KMS-11 (cell line): ENCODE measurements around the gene RPL14.

Experiments used
- H2AFZ ChIP-seq: fragments of 200-600 bp; sonication (generic); 2 replicates; pipeline ENCODE4 v1.6.1; 2016; ENCODE audit warnings: antibody characterized with exemption, mixed run types, low read depth
- H3K27ac ChIP-seq: fragments of 200-600 bp; sonication (generic); 2 replicates; pipeline ENCODE4 v1.6.1; 2016; ENCODE audit warnings: mild to moderate bottlenecking, mixed run types
- H3K27me3 ChIP-seq: fragments of 200-600 bp; sonication (generic); 2 replicates; pipeline ENCODE4 v1.6.1; 2017; ENCODE audit warnings: mild to moderate bottlenecking, low read depth, mixed run types, moderate library complexity; ENCODE audit not compliant: insufficient read depth
- H3K36me3 ChIP-seq: fragments of 200-600 bp; sonication (generic); 2 replicates; pipeline ENCODE4 v1.6.1; 2017; ENCODE audit warnings: mild to moderate bottlenecking, mixed run types; ENCODE audit not compliant: insufficient read depth
- H3K4me1 ChIP-seq: fragments of 200-600 bp; sonication (generic); 2 replicates; pipeline ENCODE4 v1.6.1; 2016; ENCODE audit warnings: mild to moderate bottlenecking, low read depth, mixed run types; ENCODE audit not compliant: poor library complexity, severe bottlenecking
- H3K4me2 ChIP-seq: fragments of 200-600 bp; sonication (generic); 2 replicates; pipeline ENCODE4 v1.7.0; 2016; ENCODE audit warnings: mild to moderate bottlenecking, mixed run types
- H3K4me3 ChIP-seq: fragments of 200-600 bp; sonication (generic); IDR thresholded peaks from 2 replicates; pipeline ENCODE4 v1.6.1; 2017; ENCODE audit warnings: low read depth, low read length, mixed read lengths; ENCODE audit not compliant: insufficient read depth
- H3K79me2 ChIP-seq: fragments of 200-600 bp; sonication (generic); 2 replicates; pipeline ENCODE4 v1.6.1; 2016; ENCODE audit warnings: low read depth, mixed run types; ENCODE audit not compliant: insufficient read depth
- H3K9ac ChIP-seq: fragments of 200-600 bp; sonication (generic); 2 replicates; pipeline ENCODE4 v1.6.1; 2016; ENCODE audit warnings: mild to moderate bottlenecking, mixed run types
- H4K20me1 ChIP-seq: fragments of 200-600 bp; sonication (generic); 2 replicates; pipeline ENCODE4 v1.6.1; 2016; ENCODE audit warnings: mild to moderate bottlenecking, mixed run types; ENCODE audit not compliant: insufficient read depth
- TF ChIP-seq, protein P1 (sequence below): fragments of 200-600 bp; sonication (generic); conservative IDR thresholded peaks from 2 replicates; pipeline ENCODE4 v1.6.1; 2017; ENCODE audit warnings: low read depth, mild to moderate bottlenecking, antibody characterized with exemption, low read length, moderate library complexity, mixed read lengths

Gene RPL14

DNA sequence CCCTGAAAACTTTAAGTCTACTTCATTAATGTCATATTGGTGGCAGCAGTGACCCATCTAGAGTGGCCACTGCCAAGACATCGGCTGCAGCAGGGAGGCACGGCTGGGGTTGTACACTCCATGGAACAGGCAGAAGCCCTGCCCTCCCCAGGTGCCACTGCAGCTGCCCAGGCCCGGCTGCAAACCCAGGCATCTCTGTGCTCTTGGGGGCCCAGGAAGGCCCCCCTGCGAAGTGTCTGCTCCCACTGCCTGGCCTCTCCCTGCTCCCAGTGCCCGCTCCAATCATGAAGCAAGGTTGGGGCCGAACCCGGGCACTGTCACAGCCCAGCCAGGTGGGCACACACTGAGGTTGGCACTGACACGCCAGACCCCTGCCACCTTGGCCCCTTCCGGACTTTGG, 12.1 kb upstream of the RPL14 start:
- Histone ChIP-seq H3K79me2 (no peaks in the 10 kb centered on the region), H3K4me3 (no peak overlapping the region), H3K27me3 (no peaks in the 10 kb centered on the region), H3K9ac (no peak overlapping the region), H4K20me1 (no peaks in the 10 kb centered on the region), H3K4me1 (no peaks in the 10 kb centered on the region), H3K36me3 (no peaks in the 10 kb centered on the region), H3K27ac (no peak overlapping the region), H3K4me2 (no peak overlapping the region), H2AFZ (no peak overlapping the region)
- TF ChIP-seq, protein P1, sequence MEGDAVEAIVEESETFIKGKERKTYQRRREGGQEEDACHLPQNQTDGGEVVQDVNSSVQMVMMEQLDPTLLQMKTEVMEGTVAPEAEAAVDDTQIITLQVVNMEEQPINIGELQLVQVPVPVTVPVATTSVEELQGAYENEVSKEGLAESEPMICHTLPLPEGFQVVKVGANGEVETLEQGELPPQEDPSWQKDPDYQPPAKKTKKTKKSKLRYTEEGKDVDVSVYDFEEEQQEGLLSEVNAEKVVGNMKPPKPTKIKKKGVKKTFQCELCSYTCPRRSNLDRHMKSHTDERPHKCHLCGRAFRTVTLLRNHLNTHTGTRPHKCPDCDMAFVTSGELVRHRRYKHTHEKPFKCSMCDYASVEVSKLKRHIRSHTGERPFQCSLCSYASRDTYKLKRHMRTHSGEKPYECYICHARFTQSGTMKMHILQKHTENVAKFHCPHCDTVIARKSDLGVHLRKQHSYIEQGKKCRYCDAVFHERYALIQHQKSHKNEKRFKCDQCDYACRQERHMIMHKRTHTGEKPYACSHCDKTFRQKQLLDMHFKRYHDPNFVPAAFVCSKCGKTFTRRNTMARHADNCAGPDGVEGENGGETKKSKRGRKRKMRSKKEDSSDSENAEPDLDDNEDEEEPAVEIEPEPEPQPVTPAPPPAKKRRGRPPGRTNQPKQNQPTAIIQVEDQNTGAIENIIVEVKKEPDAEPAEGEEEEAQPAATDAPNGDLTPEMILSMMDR, result no peak

DNA sequence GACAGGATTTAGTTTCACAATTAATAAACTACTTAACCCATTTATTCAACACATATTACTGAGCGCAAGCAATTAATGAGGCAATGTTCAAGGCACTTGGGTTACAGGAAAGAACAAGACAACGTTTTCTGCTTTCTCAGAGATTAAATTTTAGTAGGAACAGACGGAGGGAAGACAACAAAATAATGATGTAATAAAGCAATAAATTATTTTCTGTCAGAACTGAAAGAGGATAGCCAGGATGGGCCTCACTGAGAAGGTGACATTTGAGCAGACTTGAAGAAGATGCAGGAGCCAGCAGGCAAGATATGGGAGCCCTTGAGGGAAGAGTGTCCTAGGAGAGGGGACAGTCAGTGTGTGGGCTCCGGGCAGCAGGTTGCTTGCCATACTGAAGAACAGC, 11.3 kb upstream of the RPL14 start:
- no peak overlapping the region for H3K9ac ChIP-seq
- no peaks in the 10 kb centered on the region for H4K20me1 ChIP-seq
- H3K4me3 ChIP-seq, result no peak overlapping the region
- no peaks in the 10 kb centered on the region for H3K4me1 ChIP-seq
- H2AFZ ChIP-seq, result no peak overlapping the region
- no peak overlapping the region for H3K4me2 ChIP-seq
- no peaks in the 10 kb centered on the region for H3K36me3 ChIP-seq
- H3K79me2 ChIP-seq, result no peaks in the 10 kb centered on the region
- no peaks in the 10 kb centered on the region for H3K27me3 ChIP-seq
- no peak overlapping the region for H3K27ac ChIP-seq
- TF ChIP-seq, protein P1, result no peak

DNA sequence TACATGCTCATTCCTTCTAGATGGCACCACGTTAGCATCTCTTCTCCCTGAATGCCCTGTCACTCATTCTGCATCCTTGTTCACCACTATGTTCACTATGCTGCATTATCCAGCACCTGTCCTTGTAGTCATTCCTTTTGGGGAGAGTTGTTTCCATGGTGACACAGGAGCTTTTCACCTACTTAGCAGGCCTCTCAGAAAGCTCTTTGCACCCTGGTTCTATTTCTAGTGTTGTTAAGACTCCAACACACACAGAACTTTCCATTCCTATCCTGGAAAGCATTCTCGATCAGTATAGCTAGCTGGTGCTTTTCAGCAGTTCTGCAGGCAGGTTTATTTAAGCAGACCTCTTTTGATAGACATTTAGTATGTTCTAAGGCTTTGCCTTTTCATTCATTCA, 6.7 kb upstream of the RPL14 start:
- peaks cover 6% of the 10 kb centered on the region for H3K4me1 ChIP-seq
- no peak overlapping the region for H3K27ac ChIP-seq
- H3K4me2 ChIP-seq, result no peak overlapping the region
- H3K4me3 ChIP-seq, result no peak overlapping the region
- no peaks in the 10 kb centered on the region for H4K20me1 ChIP-seq
- no peak overlapping the region for H3K9ac ChIP-seq
- H3K27me3 ChIP-seq, result no peaks in the 10 kb centered on the region
- no peaks in the 10 kb centered on the region for H3K79me2 ChIP-seq
- TF ChIP-seq, protein P1, result no peak
- H3K36me3 ChIP-seq, result no peaks in the 10 kb centered on the region
- no peak overlapping the region for H2AFZ ChIP-seq

DNA sequence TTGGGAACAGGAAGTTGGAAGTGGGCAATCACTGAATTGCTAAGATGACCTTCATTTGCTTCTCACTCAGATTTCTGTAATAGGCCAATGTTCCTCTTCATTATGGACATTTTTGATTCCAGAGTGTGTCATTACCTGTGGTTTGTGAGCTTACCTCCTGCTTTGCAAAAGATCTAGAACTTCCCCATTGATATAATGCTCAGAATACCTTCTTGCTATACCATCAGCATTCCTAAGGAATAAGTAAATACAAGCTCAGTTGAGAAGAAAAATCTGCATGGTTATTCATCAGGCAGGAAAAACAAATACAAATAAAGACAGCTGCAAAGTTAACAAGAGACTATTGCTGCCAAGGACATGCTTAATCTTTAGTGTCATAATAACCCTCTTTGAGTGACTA, 5.6 kb upstream of the RPL14 start:
- Histone ChIP-seq H3K4me2 (no peak overlapping the region; the same call in 1 of the 2 replicates), H3K9ac (no peak overlapping the region), H3K27ac (no peak overlapping the region)

More for the DNA sequence above, 5.6 kb upstream of the RPL14 start:
- H3K4me1 ChIP-seq, result peaks cover 6% of the 10 kb centered on the region
- no peaks in the 10 kb centered on the region for H4K20me1 ChIP-seq
- no peaks in the 10 kb centered on the region for H3K79me2 ChIP-seq
- TF ChIP-seq, protein P1, result no peak
- H3K27me3 ChIP-seq, result no peaks in the 10 kb centered on the region
- no peak overlapping the region for H2AFZ ChIP-seq
- H3K36me3 ChIP-seq, result no peaks in the 10 kb centered on the region
- no peak overlapping the region for H3K4me3 ChIP-seq
